Astrocyte (in vitro differentiated cells and primary cell): ENCODE results near the gene LRRC4.

Source experiments
- EZH2 ChIP-seq: IDR thresholded peaks from 2 replicates; pipeline ENCODE4 v1.6.1; 2012; ENCODE audit warnings: mild to moderate bottlenecking, low read length, inconsistent platforms; ENCODE audit not compliant: insufficient read depth
- TF ChIP-seq, protein P1 (sequence below): IDR thresholded peaks from 2 replicates; pipeline ENCODE4 v1.5.1; 2011; ENCODE audit warnings: low read depth, mild to moderate bottlenecking, inconsistent platforms, low read length, moderate library complexity; ENCODE audit not compliant: insufficient read depth

DNA sequence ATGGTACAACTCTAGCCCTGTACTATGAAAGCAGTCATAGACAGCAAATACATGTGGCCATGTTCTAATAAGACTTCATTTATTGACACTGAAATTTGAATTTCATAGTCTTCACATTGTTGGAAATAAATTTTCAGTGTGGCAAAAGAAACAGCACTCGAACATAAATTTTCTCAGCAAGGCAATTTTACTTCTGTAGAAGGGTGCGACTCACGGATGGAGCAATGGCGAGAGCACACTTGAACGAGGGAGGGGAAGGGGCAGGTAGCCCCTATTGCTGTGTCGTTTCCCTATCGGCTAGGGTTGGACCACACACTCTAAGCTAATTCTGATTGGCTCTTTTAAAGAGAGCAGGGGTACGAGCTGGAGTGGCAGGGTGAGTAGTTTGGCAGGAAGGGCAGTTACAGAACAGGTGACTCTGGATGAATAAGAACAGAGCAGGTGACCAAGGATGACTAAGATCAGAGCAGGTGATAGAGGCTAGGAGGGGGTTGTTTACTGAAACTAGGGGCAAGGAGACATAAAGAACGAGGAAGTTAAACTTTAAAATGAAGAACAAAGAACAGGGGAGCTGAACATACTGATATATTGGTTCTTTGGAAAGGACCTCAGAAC lies 52.0 kb downstream of the LRRC4 start:
- TF ChIP-seq, protein P1, sequence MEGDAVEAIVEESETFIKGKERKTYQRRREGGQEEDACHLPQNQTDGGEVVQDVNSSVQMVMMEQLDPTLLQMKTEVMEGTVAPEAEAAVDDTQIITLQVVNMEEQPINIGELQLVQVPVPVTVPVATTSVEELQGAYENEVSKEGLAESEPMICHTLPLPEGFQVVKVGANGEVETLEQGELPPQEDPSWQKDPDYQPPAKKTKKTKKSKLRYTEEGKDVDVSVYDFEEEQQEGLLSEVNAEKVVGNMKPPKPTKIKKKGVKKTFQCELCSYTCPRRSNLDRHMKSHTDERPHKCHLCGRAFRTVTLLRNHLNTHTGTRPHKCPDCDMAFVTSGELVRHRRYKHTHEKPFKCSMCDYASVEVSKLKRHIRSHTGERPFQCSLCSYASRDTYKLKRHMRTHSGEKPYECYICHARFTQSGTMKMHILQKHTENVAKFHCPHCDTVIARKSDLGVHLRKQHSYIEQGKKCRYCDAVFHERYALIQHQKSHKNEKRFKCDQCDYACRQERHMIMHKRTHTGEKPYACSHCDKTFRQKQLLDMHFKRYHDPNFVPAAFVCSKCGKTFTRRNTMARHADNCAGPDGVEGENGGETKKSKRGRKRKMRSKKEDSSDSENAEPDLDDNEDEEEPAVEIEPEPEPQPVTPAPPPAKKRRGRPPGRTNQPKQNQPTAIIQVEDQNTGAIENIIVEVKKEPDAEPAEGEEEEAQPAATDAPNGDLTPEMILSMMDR: no peak
- TF ChIP-seq EZH2: no peak
